Natural killer cell (primary cell): ENCODE data around the gene PRKAR1B. TPM values are rescaled to one million over a fixed set of nuclear protein-coding genes. Genes with fewer than 3 reads are reported as not detected.

Experiments
- ATAC-seq, 3 donors: fragments of 150-1000 bp in 2 of 3; fragments of 200-7000 bp in 1 of 3; cut with Tn5 transposase; 1 replicate in 1 of 3; 2 replicates in 2 of 3; pipeline ENCODE4 v1.10.0; 2021; ENCODE audit warnings: mild to moderate bottlenecking in 2 of 3, moderate library complexity in 2 of 3
- DNase-seq, 2 donors: peaks; one replicate each; pipeline versions ENCODE4 v3.0.0 to v3.0.0-alpha.2; 2013 to 2021; ENCODE audit warnings: mixed read lengths in 1 of 2
- H3K27ac ChIP-seq: one replicate; pipeline ENCODE4 v1.5.1; 2013; ENCODE audit warnings: mild to moderate bottlenecking, low read length
- H3K27me3 ChIP-seq: one replicate; pipeline ENCODE4 v1.6.1; 2013; ENCODE audit warnings: low read length; ENCODE audit not compliant: control insufficient read depth, insufficient read depth
- H3K36me3 ChIP-seq: one replicate; pipeline ENCODE4 v1.6.1; 2013; ENCODE audit warnings: low read length; ENCODE audit not compliant: control insufficient read depth, insufficient read depth
- H3K4me1 ChIP-seq: one replicate; pipeline ENCODE4 v1.6.1; 2013; ENCODE audit warnings: low read length; ENCODE audit not compliant: control insufficient read depth, insufficient read depth
- H3K4me3 ChIP-seq: one replicate; pipeline ENCODE4 v1.5.1; 2013; ENCODE audit warnings: low read length
- H3K9me3 ChIP-seq: one replicate; pipeline ENCODE4 v1.6.1; 2013; ENCODE audit warnings: low read length; ENCODE audit not compliant: control insufficient read depth, insufficient read depth
- H3K27ac Mint-ChIP-seq, 2 donors: one replicate each; pipeline ENCODE4 v1.8.0; 2022; ENCODE audit warnings: mild to moderate bottlenecking in 2 of 2, mixed read lengths in 2 of 2, moderate library complexity in 1 of 2
- H3K27me3 Mint-ChIP-seq, 2 donors: one replicate each; pipeline ENCODE4 v1.8.0; 2022; ENCODE audit warnings: low read depth in 2 of 2, mixed read lengths in 2 of 2
- H3K36me3 Mint-ChIP-seq: one replicate; pipeline ENCODE4 v1.8.0; 2022; ENCODE audit warnings: mixed read lengths
- H3K4me1 Mint-ChIP-seq, 2 donors: one replicate each; pipeline ENCODE4 v1.8.0; 2022; ENCODE audit warnings: mixed read lengths in 2 of 2
- H3K4me3 Mint-ChIP-seq: one replicate; pipeline ENCODE4 v1.8.0; 2022; ENCODE audit warnings: mild to moderate bottlenecking, moderate library complexity, mixed read lengths
- H3K9me3 Mint-ChIP-seq, 2 donors: one replicate each; pipeline ENCODE4 v1.8.0; 2022; ENCODE audit warnings: mixed read lengths in 2 of 2
- WGBS: methylation state at CpG from one replicate; pipeline ENCODE4 v1.1.7; 2013; ENCODE audit warnings: missing lambda C conversion rate; ENCODE audit not compliant: insufficient coverage; 5-methylcytosine and 5-hydroxymethylcytosine counted together
- intact Hi-C: fragments of 100-400 bp; cut with micrococcal nuclease; formaldehyde crosslinking; loops from one replicate; pipeline ENCODE4 v1.14.2; 2022
- total RNA-seq, 4 donors: library from RNA; stranded (reverse); fragments of 120-200 nt in 1 of 4; gene quantifications; one replicate each; pipeline versions ENCODE4 v1.2.3 to v1.2.4, GENCODE V29; 2013 to 2022
- TF ChIP-seq, protein P1 (sequence below): fragments of 200-600 bp; IDR thresholded peaks from one replicate; pipeline ENCODE4 v1.8.0; 2022; ENCODE audit warnings: antibody characterized with exemption

PRKAR1B gene
- total RNA-seq, 3 donors from 2014 or later (not counting 1 experiment from before 2014, with no cell fraction given), result 2.4 to 3.8 (median 3.0) TPM

DNA sequence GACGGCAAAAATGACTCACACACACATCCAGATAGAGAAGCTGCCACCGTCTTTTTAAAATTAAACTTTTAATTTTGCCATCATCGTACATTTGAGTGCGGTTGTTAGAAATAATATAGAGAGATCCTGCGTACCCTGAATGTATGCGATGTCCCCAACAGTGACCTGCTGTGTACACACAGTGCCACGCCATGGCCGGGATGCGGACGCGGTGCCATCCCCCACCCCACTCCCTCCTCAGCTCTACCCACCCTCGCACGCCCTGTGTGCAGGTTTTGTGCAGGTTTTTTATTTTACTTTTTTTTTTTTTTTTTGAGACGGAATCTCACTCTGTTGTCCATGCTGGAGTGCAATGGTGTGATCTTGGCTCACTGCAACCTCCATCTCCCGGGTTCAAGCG is 148.7 kb downstream of the PRKAR1B start:
- no peaks in the 10 kb centered on the region for H3K9me3 Mint-ChIP-seq
- Histone ChIP-seq H3K27ac (no peak overlapping the region), H3K4me1 (peaks cover 3% of the 10 kb centered on the region), H3K36me3 (no peaks in the 10 kb centered on the region), H3K4me3 (no peak overlapping the region), H3K27me3 (no peaks in the 10 kb centered on the region), H3K9me3 (no peaks in the 10 kb centered on the region)
- 96% methylated on average over 15 of the region's 16 CpGs for WGBS
- TF ChIP-seq, protein P1, sequence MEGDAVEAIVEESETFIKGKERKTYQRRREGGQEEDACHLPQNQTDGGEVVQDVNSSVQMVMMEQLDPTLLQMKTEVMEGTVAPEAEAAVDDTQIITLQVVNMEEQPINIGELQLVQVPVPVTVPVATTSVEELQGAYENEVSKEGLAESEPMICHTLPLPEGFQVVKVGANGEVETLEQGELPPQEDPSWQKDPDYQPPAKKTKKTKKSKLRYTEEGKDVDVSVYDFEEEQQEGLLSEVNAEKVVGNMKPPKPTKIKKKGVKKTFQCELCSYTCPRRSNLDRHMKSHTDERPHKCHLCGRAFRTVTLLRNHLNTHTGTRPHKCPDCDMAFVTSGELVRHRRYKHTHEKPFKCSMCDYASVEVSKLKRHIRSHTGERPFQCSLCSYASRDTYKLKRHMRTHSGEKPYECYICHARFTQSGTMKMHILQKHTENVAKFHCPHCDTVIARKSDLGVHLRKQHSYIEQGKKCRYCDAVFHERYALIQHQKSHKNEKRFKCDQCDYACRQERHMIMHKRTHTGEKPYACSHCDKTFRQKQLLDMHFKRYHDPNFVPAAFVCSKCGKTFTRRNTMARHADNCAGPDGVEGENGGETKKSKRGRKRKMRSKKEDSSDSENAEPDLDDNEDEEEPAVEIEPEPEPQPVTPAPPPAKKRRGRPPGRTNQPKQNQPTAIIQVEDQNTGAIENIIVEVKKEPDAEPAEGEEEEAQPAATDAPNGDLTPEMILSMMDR, result no peak
- ATAC-seq, result no peak
- intact Hi-C loops, result loop anchor here (10.0 kb wide), 1 partner anchor 56 kb away; no protein-coding TSS in a partner anchor
- no peaks in the 10 kb centered on the region for H3K36me3 Mint-ChIP-seq
- no peaks in the 10 kb centered on the region for H3K27me3 Mint-ChIP-seq
- H3K4me3 Mint-ChIP-seq, result no peak overlapping the region
- no peak overlapping the region for H3K27ac Mint-ChIP-seq
- peaks cover 6 to 8% of the 10 kb centered on the region in 2 donors for H3K4me1 Mint-ChIP-seq
- no peak for DNase-seq

DNA sequence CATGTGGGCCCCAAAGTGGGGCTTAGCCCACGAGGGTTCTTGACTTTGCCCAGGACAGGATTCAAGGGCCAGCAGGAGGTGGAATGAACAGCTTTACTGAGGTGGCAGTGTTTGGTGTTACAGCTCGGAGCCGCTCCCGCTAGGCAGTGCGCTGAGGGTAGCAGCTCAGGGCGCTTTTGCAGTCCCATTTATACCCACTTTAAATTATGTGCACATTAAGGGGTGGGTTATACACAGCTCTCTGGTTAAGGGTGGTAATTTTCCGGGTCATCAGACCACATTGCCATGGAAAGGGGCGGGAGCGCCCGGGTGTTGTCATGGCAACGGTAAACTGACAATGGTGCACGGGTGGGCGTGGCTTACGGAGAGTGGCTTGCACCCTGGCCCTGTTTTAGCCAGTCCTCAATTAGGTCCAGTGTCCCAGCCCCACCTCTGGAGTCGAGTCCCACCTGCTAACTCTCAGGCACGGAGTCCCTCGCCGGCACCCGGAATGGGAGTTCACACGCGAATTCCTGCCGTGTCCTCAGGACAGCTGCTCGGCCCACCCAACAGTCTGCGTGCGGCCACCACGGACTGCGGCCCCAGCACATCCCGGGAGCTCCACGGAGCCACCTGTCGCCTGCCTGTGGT is 149.2 kb downstream of the PRKAR1B start:
- TF ChIP-seq, protein P1, result no peak
- H3K9me3 ChIP-seq, result no peaks in the 10 kb centered on the region
- no peak overlapping the region for H3K27ac ChIP-seq
- no peaks in the 10 kb centered on the region for H3K4me1 ChIP-seq
- no peak for DNase-seq
- H3K36me3 ChIP-seq, result no peaks in the 10 kb centered on the region
- H3K9me3 Mint-ChIP-seq, result no peaks in the 10 kb centered on the region
- intact Hi-C loops, result loop anchor here (10.0 kb wide), 1 partner anchor 57 kb away; no protein-coding TSS in a partner anchor
- H3K27me3 Mint-ChIP-seq, result no peaks in the 10 kb centered on the region
- no peaks in the 10 kb centered on the region for H3K27me3 ChIP-seq
- no peak for ATAC-seq
- no peak overlapping the region for H3K4me3 ChIP-seq
- no peak overlapping the region for H3K27ac Mint-ChIP-seq
- 94% methylated on average over 29 of the region's 30 CpGs for WGBS
- H3K36me3 Mint-ChIP-seq, result no peaks in the 10 kb centered on the region
- peaks cover 5 to 6% of the 10 kb centered on the region in 2 donors for H3K4me1 Mint-ChIP-seq
- H3K4me3 Mint-ChIP-seq, result no peak overlapping the region

DNA sequence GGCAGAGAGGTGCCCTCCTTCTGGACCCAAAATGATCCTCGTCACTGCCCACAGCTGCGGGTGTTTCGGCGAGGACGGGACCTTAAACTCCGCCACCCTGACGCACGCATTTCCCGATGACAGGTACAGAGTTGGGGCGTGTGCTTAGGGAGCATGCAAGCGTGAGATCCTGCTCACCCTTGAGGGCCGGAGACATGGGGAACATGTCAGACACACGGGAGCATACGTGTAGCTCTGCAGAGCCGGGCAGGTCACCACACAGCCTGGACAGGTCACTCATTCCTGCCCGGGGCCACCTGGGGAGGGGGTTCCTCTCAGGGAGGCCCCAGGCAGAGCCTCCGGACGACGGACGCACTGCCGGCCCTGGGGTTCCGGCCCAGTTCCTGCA is 149.8 kb downstream of the PRKAR1B start:
- Histone ChIP-seq H3K4me1 (no peaks in the 10 kb centered on the region), H3K36me3 (no peaks in the 10 kb centered on the region), H3K4me3 (no peak overlapping the region), H3K9me3 (no peaks in the 10 kb centered on the region), H3K27ac (no peak overlapping the region), H3K27me3 (no peaks in the 10 kb centered on the region)
- no peak overlapping the region for H3K4me3 Mint-ChIP-seq
- no peaks in the 10 kb centered on the region for H3K9me3 Mint-ChIP-seq
- H3K4me1 Mint-ChIP-seq, result peaks cover 5 to 6% of the 10 kb centered on the region in 2 donors
- intact Hi-C loops, result loop anchor here (10.0 kb wide), 1 partner anchor 58 kb away; no protein-coding TSS in a partner anchor
- no peaks in the 10 kb centered on the region for H3K27me3 Mint-ChIP-seq
- TF ChIP-seq, protein P1, result no peak
- WGBS, result 98% methylated on average over 22 of the region's 22 CpGs
- H3K27ac Mint-ChIP-seq, result no peak overlapping the region
- DNase-seq (no peak), ATAC-seq (no peak)
- H3K36me3 Mint-ChIP-seq, result no peaks in the 10 kb centered on the region
